Activated CD8-positive, alpha-beta T cell treated with anti-CD3 and anti-CD28 coated beads for 36 hours (primary cell): ENCODE results near the gene SSPN. TPM values are rescaled to one million over a fixed set of nuclear protein-coding genes. Genes with fewer than 3 reads are reported as not detected.

ENCODE experiments used
- ATAC-seq: fragments of 200-7000 bp; cut with Tn5 transposase; one replicate; pipeline ENCODE4 v1.10.0; 2021; ENCODE audit warnings: mild to moderate bottlenecking, moderate library complexity
- CTCF ChIA-PET: fragments of 350-600 bp; sonication (Branson Sonifier 250); formaldehyde crosslinking; loops from one replicate; lab custom pipeline; 2021; ENCODE audit warnings: antibody characterized with exemption; lab: Charles Lee
- POLR2A ChIA-PET: fragments of 350-600 bp; sonication (Branson Sonifier 250); formaldehyde crosslinking; loops from one replicate; lab custom pipeline; 2021; ENCODE audit warnings: antibody characterized with exemption; lab: Charles Lee
- DNase-seq: peaks from one replicate; pipeline ENCODE4 v3.0.0-alpha.2; 2020
- H3K27ac Mint-ChIP-seq: one replicate; pipeline ENCODE4 v1.8.0; 2021; ENCODE audit warnings: mild to moderate bottlenecking, mixed read lengths
- H3K27me3 Mint-ChIP-seq: one replicate; pipeline ENCODE4 v1.8.0; 2021; ENCODE audit warnings: mixed read lengths
- H3K36me3 Mint-ChIP-seq: one replicate; pipeline ENCODE4 v1.8.0; 2021; ENCODE audit warnings: low read depth, mixed read lengths
- H3K4me1 Mint-ChIP-seq: one replicate; pipeline ENCODE4 v1.8.0; 2021; ENCODE audit warnings: low read depth, mixed read lengths
- H3K4me3 Mint-ChIP-seq: one replicate; pipeline ENCODE4 v1.8.0; 2021; ENCODE audit warnings: mild to moderate bottlenecking, moderate library complexity, mixed read lengths
- H3K9me3 Mint-ChIP-seq: one replicate; pipeline ENCODE4 v1.8.0; 2021; ENCODE audit warnings: mixed read lengths
- intact Hi-C: fragments of 100-400 bp; cut with micrococcal nuclease; formaldehyde crosslinking; loops from one replicate; pipeline ENCODE4 v1.10.0; 2022
- total RNA-seq, 2 experiments: library from RNA; stranded (reverse); gene quantifications; one replicate each; pipeline ENCODE4 v1.2.3, GENCODE V29; 2021
- TF ChIP-seq, protein P1 (sequence below): fragments of 200-600 bp; IDR thresholded peaks from one replicate; pipeline ENCODE4 v1.8.0; 2022; ENCODE audit warnings: antibody characterized with exemption, mild to moderate bottlenecking

SSPN gene
- total RNA-seq, 2 experiments from 2014 or later: not detected

DNA sequence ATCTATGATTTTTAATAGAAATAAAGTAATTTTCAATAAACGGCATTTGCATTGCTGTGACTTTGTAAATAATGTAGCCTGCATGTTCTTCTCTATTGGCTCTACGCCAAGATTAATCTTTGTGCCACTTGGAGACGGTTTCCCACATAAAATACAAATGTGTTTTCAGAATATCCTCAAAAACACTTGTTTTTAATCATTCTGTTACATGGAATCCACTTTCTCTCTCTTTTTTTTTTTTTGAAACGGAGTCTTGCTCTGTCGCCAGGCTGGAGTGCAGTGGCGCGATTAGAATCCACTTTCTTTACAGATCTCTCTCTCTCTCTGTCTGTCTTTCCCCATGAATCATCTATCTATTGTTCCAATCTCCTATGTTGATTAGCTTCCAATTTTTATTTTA lies 22.8 kb upstream of the SSPN start:
- no peaks in the 10 kb centered on the region for H3K9me3 Mint-ChIP-seq
- H3K27me3 Mint-ChIP-seq: peaks cover 9% of the 10 kb centered on the region
- POLR2A ChIA-PET: no interaction called here
- ATAC-seq (no peak), DNase-seq (no peak)
- TF ChIP-seq, protein P1, sequence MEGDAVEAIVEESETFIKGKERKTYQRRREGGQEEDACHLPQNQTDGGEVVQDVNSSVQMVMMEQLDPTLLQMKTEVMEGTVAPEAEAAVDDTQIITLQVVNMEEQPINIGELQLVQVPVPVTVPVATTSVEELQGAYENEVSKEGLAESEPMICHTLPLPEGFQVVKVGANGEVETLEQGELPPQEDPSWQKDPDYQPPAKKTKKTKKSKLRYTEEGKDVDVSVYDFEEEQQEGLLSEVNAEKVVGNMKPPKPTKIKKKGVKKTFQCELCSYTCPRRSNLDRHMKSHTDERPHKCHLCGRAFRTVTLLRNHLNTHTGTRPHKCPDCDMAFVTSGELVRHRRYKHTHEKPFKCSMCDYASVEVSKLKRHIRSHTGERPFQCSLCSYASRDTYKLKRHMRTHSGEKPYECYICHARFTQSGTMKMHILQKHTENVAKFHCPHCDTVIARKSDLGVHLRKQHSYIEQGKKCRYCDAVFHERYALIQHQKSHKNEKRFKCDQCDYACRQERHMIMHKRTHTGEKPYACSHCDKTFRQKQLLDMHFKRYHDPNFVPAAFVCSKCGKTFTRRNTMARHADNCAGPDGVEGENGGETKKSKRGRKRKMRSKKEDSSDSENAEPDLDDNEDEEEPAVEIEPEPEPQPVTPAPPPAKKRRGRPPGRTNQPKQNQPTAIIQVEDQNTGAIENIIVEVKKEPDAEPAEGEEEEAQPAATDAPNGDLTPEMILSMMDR: no peak
- H3K4me3 Mint-ChIP-seq: no peak overlapping the region
- no peaks in the 10 kb centered on the region for H3K36me3 Mint-ChIP-seq
- no peak overlapping the region for H3K27ac Mint-ChIP-seq
- CTCF ChIA-PET: no interaction called here
- H3K4me1 Mint-ChIP-seq: no peaks in the 10 kb centered on the region
- intact Hi-C loops: no loop called here

DNA sequence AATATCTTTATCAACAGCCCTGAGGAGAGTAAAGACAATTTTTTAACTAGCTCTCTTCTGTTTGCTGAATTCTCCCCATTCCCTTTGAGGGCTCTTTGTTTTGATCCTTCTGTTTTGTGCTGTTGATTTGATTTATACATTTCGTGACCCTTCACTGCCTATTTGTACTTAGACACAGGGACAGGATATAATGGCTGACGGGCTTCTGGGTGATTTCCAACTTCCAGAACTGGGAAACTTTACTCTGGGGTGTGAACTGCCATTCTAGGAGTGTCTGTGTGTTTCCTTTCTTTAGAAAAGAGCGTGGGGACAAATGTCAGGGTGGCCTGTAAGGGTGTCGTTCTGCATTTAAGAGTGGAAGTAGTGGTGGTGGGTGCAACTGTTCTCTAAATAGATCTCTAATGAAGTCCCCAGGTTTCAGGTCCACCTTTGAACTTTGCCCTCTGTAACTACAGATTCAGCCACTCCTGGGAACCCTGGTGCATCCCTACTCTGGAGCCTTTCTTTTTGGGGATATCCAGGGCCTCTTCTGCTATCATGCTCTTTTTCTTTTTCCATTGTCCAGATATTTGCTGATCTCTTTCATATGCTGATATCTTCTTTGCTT lies 22.3 kb upstream of the SSPN start:
- ATAC-seq: no peak
- POLR2A ChIA-PET: no interaction called here
- intact Hi-C loops: no loop called here

DNA sequence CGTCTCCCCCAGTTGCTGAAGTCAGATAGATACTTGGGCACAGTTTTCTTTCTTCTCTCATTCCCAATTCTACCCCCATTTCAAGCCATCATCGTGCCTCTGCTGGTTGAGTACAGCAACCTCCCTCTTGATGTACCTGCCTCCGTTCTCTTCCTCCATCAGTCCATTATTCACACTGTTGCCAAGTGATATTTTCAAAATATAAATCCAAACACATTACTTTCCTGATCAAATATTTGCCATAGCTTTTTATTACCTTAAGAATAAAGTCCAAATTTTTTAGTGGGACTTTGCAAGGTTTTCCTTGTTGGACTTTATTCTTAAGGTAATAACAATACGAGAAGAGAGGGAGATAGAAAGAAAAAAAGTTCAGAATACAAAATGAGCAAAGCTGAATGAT lies 18.6 kb upstream of the SSPN start:
- intact Hi-C loops: no loop called here
- TF ChIP-seq, protein P1: no peak
- Mint-ChIP-seq H3K36me3 (no peaks in the 10 kb centered on the region), H3K27me3 (peaks cover 10% of the 10 kb centered on the region), H3K4me1 (no peaks in the 10 kb centered on the region), H3K9me3 (no peaks in the 10 kb centered on the region), H3K4me3 (no peak overlapping the region), H3K27ac (no peak overlapping the region)
- ChIA-PET POLR2A (no interaction called here), CTCF (interaction anchor here (1.0 kb wide), 1 partner anchor 79 kb away, joined by 3 read pairs; no protein-coding TSS in a partner anchor)
- ATAC-seq (no peak), DNase-seq (no peak)

More for the DNA sequence above, 22.3 kb upstream of the SSPN start:
- H3K4me1 Mint-ChIP-seq: no peaks in the 10 kb centered on the region
- no peak overlapping the region for H3K4me3 Mint-ChIP-seq
- H3K27me3 Mint-ChIP-seq: peaks cover 9% of the 10 kb centered on the region
- no peak overlapping the region for H3K27ac Mint-ChIP-seq
- CTCF ChIA-PET: no interaction called here
- H3K36me3 Mint-ChIP-seq: no peaks in the 10 kb centered on the region
- DNase-seq: no peak
- TF ChIP-seq, protein P1: no peak
- H3K9me3 Mint-ChIP-seq: no peaks in the 10 kb centered on the region

DNA sequence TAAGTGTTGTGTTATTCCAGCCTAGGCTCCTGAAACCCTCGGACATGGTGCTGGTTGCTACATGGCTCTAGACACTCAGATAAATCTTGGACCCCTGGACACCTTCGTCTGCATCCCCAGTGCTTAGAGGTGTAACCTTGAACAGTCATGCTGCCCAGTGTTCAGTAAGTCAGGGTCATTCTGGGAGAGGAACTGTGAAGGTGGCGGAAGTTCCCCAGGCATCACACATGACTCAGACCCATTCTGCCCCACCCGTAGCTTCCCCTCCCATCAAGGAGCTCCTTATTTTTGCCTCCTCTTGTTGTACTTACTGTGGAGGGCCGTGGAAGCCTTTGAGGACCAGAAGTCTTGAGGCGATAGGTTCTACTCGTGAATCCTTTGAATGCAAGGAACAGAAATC lies 18.1 kb upstream of the SSPN start:
- Mint-ChIP-seq H3K9me3 (no peaks in the 10 kb centered on the region), H3K27me3 (peaks cover 13% of the 10 kb centered on the region), H3K4me3 (no peak overlapping the region), H3K4me1 (no peaks in the 10 kb centered on the region), H3K27ac (no peak overlapping the region), H3K36me3 (no peaks in the 10 kb centered on the region)
- ChIA-PET POLR2A (no interaction called here), CTCF (interaction anchor here (0.7 to 1.0 kb wide), 2 partner anchors 10 to 79 kb away, joined by 3 read pairs; no protein-coding TSS in a partner anchor)
- TF ChIP-seq, protein P1: no peak
- intact Hi-C loops: no loop called here
- no peak for DNase-seq
- no peak for ATAC-seq

DNA sequence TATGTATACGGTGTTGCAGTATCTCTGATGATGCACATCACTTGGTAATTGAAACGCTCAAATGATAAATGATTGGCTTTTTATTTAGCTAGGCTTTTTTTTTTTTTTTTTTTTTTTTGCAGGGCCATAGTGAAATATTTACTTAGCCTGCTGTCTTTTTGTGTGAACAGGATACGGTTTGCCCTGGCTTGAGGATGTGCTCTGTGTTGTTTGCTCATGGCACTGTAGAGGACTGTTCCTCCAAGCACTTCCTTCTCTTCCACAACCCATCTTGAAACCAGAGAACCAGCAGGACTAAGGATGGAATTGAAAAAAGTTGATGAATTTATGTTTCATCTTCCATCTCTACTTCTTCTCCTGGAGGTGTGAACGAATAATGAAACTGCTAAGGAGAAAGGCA lies 15.5 kb upstream of the SSPN start:
- Mint-ChIP-seq H3K36me3 (no peaks in the 10 kb centered on the region), H3K4me3 (no peak overlapping the region), H3K27ac (no peak overlapping the region), H3K4me1 (no peaks in the 10 kb centered on the region), H3K27me3 (peaks cover 17% of the 10 kb centered on the region), H3K9me3 (no peaks in the 10 kb centered on the region)
- DNase-seq (no peak), ATAC-seq (no peak)
- CTCF ChIA-PET: no interaction called here
- intact Hi-C loops: no loop called here
- TF ChIP-seq, protein P1: no peak
- POLR2A ChIA-PET: interaction anchor here (1.0 kb wide), 1 partner anchor 15 kb away, joined by 3 read pairs; no protein-coding TSS in a partner anchor
